Measurements from ENCODE around the gene SMYD3. TPM values are rescaled to one million over a fixed set of nuclear protein-coding genes. Genes with fewer than 3 reads are reported as not detected.

SMYD3 gene
- total and polyA plus RNA-seq, 2 donors (not counting 3 experiments of a cell fraction or from before 2014, with no cell fraction given) = 16.0 to 32.1 TPM

- Histone ChIP-seq H3K4me1 (ENCODE audit: control insufficient read depth, extremely low read depth, insufficient read depth, low read length) (peaks cover 1% of the 10 kb centered on the region), H3K27me3 (ENCODE audit: control insufficient read depth in 2 of 2, insufficient read depth in 2 of 2, low read length in 2 of 2) (no peaks in the 10 kb centered on the region), H3K79me2 (ENCODE audit: control insufficient read depth, insufficient read depth, low read length) (no peaks in the 10 kb centered on the region), H2AFZ (ENCODE audit: low read depth, low read length) (no peak overlapping the region), H4K20me1 (replicated peaks; ENCODE audit: control insufficient read depth, extremely low read depth, insufficient read depth, low read length) (no peaks in the 10 kb centered on the region), H3K9me3 (replicated peaks; ENCODE audit: control insufficient read depth, insufficient read depth, low read length) (no peaks in the 10 kb centered on the region), H3K4me2 (ENCODE audit: insufficient read depth, low read length) (no peak overlapping the region), H3K36me3 (ENCODE audit: control insufficient read depth in 2 of 2, extremely low read depth in 1 of 2, insufficient read depth in 2 of 2, low read length in 2 of 2) (no peaks in the 10 kb centered on the region), H3K4me3 (replicated peaks in 1 of 3; ENCODE audit: insufficient read depth in 1 of 3, low read depth in 1 of 3, low read length in 3 of 3) (no peak overlapping the region), H3K9me1 (replicated peaks; ENCODE audit: control insufficient read depth, extremely low read depth, insufficient read depth, low read length) (no peaks in the 10 kb centered on the region), H3K9ac (replicated peaks; ENCODE audit: extremely low read depth, insufficient read depth, low read length) (no peak overlapping the region), H3K27ac (ENCODE audit: insufficient read depth, low read depth, low read length) (no peak overlapping the region)
- CTCF ChIA-PET = no interaction called here
- TF ChIP-seq MAX (IDR thresholded peaks at IDR 0.05; ENCODE audit: insufficient read depth, insufficient read length) (no peak), FOS (IDR thresholded peaks at IDR 0.05; ENCODE audit: borderline replicate concordance, insufficient read depth, low read length) (no peak), JUN (IDR thresholded peaks at IDR 0.05; ENCODE audit: borderline replicate concordance, insufficient read depth, insufficient read length, low read depth) (no peak), EZH2 (IDR thresholded peaks at IDR 0.05; ENCODE audit: borderline replicate concordance, low read depth, low read length, severe bottlenecking) (no peak), MYC (IDR thresholded peaks at IDR 0.05; ENCODE audit: low read depth, low read length) (no peak), CTCF (IDR thresholded peaks at IDR 0.05; ENCODE audit: extremely low read depth in 1 of 2, insufficient read depth in 1 of 2, low read depth in 1 of 2, low read length in 2 of 2) (no peak), POLR2A (IDR thresholded peaks at IDR 0.05; ENCODE audit: low read depth, low read length) (no peak), POLR2AphosphoS5 (IDR thresholded peaks at IDR 0.05; ENCODE audit: insufficient read depth, low read depth, low read length) (no peak), GATA2 (IDR thresholded peaks at IDR 0.05; ENCODE audit: insufficient read depth, insufficient read length, low read depth, low read length) (no peak)
- no peak for FAIRE-seq
- intact Hi-C loops (cut with micrococcal nuclease) (no loop called here), dilution Hi-C loops (cut with MboI; ENCODE audit: extremely low pct_ligation_motif_present, low sequenced_read_pairs) (no loop called here)
- POLR2A ChIA-PET = no interaction called here
- BruUV-seq (replicated peaks) = no TSS peak
- DNase-seq (ENCODE audit: low read depth, low spot score) = no peak
Measured at GRCh38 chr1:245760301-245760700, 746.8 kb downstream of the SMYD3 start.
